ENCODE measurements around the gene MGAT4C.

Gene MGAT4C

GRCh38 chr12:85949253-85949652, 306.9 kb downstream of the MGAT4C start:
- TF ChIP-seq CTCF (IDR thresholded peaks at IDR 0.05; ENCODE audit: insufficient read depth, low read depth, low read length, missing control alignments): no peak
- DNase-seq (ENCODE audit: low read depth): no peak
- H3K4me3 ChIP-seq (ENCODE audit: low read length): no peak overlapping the region

DNA sequence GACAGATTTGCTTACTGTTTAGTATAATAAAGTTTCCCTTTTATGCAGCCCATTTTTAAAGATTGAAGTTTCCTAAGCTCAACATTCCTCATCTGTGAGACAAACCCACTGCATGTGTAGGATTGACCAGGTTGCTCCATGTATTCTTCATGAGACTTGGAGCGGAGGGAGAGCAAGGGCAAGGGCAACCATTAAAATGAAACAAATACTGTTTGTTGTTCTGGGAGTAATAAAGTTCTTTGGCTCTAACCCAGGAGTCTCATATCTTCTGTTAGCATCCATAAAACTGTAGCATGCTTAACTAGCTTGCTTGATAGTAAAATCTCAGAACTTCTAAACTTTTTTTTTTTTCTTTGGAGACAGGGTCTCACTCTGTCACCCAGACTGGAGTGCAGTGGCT, 307.9 kb downstream of the MGAT4C start:
- TF ChIP-seq CTCF (IDR thresholded peaks at IDR 0.05; ENCODE audit: insufficient read depth, low read depth, low read length, missing control alignments): no peak
- H3K4me3 ChIP-seq (ENCODE audit: low read length): no peak overlapping the region
- no peak for DNase-seq (ENCODE audit: low read depth)

DNA sequence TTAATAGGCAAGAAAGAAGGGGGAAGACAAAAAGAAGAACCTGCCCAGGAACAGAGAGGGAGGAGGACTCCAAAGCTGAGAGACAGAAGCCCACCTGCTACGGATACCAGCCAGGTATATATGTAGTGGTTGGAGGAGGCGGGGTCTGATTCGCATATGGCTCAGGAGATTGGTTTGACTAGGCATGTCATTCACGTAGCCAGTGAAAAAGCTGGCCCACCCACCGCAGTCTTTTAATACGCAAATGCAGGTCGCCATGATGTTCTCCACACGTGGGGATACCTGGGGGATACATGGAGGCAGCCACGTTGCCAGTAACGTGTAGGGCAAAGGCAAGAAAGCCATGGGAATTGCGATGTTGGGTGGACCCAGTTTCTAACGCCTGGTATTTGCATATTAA, 308.9 kb downstream of the MGAT4C start:
- H3K4me3 ChIP-seq (ENCODE audit: low read length): no peak overlapping the region
- TF ChIP-seq CTCF (IDR thresholded peaks at IDR 0.05; ENCODE audit: insufficient read depth, low read depth, low read length, missing control alignments): no peak
- DNase-seq (ENCODE audit: low read depth): no peak

- H3K4me3 ChIP-seq (ENCODE audit: low read length): no peak overlapping the region
- no peak for TF ChIP-seq CTCF (IDR thresholded peaks at IDR 0.05; ENCODE audit: insufficient read depth, low read depth, low read length, missing control alignments)
Observed at GRCh38 chr12:85946375-85946774, 309.8 kb downstream of the MGAT4C start.

GRCh38 chr12:85927166-85927565, 329.0 kb downstream of the MGAT4C start:
- no peak for DNase-seq (ENCODE audit: low read depth)
- TF ChIP-seq CTCF (IDR thresholded peaks at IDR 0.05; ENCODE audit: insufficient read depth, low read depth, low read length, missing control alignments): no peak
- H3K4me3 ChIP-seq (ENCODE audit: low read length): no peak overlapping the region

More at GRCh38 chr12:85946375-85946774, 309.8 kb downstream of the MGAT4C start:
- DNase-seq (ENCODE audit: low read depth): no peak

- no peak overlapping the region for H3K4me3 ChIP-seq (ENCODE audit: low read length)
- TF ChIP-seq CTCF (IDR thresholded peaks at IDR 0.05; ENCODE audit: insufficient read depth, low read depth, low read length, missing control alignments): peak; percentile 55
- peak; percentile 40 for DNase-seq (ENCODE audit: low read depth)
Observed at GRCh38 chr12:85923767-85924331, 332.3 kb downstream of the MGAT4C start.

- peak; percentile 37 for DNase-seq (ENCODE audit: low read depth)
- no peak overlapping the region for H3K4me3 ChIP-seq (ENCODE audit: low read length)
- peak; percentile 42 for TF ChIP-seq CTCF (IDR thresholded peaks at IDR 0.05; ENCODE audit: insufficient read depth, low read depth, low read length, missing control alignments)
Observed at GRCh38 chr12:85920324-85920947, 335.8 kb downstream of the MGAT4C start.
